PC-3 (cell line): ENCODE data around the gene ARID1A.

Experiments
- EZH2 ChIP-seq: fragments of 300-600 bp; sonication (generic); IDR thresholded peaks from one replicate; pipeline ENCODE4 v1.6.1; 2017; ENCODE audit warnings: antibody characterized with exemption, mild to moderate bottlenecking, low read length; ENCODE audit not compliant: unreplicated experiment
- TF ChIP-seq, protein P1 (sequence below): fragments of 300-600 bp; sonication (generic); conservative IDR thresholded peaks from 2 replicates; pipeline ENCODE4 v1.5.1; 2017; ENCODE audit warnings: antibody characterized with exemption, low read depth, mild to moderate bottlenecking, low read length

DNA sequence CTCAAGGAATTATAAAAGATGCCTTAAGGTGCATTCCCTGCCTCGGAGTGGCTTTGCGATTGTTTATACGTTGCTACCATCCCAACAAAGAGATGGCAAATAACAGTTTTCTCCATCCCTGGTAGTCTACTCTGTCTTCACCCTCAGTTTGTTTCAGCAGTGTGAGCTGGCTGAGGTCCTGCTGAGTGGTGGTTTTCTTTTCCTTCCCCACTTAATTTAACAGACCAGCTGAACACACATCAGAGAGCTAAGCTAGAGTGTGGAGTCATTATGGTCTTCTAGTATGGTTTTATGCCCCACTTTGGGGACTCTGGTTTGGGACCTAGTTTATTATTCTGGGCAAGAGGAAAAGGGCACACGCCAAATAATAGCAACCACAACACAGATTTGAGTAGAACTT is 94.1 kb downstream of the ARID1A start:
- TF ChIP-seq, protein P1, sequence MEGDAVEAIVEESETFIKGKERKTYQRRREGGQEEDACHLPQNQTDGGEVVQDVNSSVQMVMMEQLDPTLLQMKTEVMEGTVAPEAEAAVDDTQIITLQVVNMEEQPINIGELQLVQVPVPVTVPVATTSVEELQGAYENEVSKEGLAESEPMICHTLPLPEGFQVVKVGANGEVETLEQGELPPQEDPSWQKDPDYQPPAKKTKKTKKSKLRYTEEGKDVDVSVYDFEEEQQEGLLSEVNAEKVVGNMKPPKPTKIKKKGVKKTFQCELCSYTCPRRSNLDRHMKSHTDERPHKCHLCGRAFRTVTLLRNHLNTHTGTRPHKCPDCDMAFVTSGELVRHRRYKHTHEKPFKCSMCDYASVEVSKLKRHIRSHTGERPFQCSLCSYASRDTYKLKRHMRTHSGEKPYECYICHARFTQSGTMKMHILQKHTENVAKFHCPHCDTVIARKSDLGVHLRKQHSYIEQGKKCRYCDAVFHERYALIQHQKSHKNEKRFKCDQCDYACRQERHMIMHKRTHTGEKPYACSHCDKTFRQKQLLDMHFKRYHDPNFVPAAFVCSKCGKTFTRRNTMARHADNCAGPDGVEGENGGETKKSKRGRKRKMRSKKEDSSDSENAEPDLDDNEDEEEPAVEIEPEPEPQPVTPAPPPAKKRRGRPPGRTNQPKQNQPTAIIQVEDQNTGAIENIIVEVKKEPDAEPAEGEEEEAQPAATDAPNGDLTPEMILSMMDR, result no peak
- TF ChIP-seq EZH2, result no peak
